Adrenal gland (tissue), 5 donors: ENCODE measurements around the gene MICU1.

ENCODE experiments used
- POLR2A ChIP-seq, 2 donors: fragments of 450-650 bp; IDR thresholded peaks; one replicate each; pipeline ENCODE4 v1.6.1; 2017; ENCODE audit warnings: antibody characterized with exemption in 2 of 2, mild to moderate bottlenecking in 2 of 2, moderate library complexity in 1 of 2
- TF ChIP-seq, protein P1 (sequence below), 6 experiments: fragments of 450-650 bp in 4 of 6; fragments of 200-600 bp in 2 of 6; sonication (generic) in 1 of 6; IDR thresholded peaks; 1 replicate in 5 of 6; 2 replicates in 1 of 6; pipeline versions ENCODE4 v1.5.1 to v1.8.0; 2016 to 2021; ENCODE audit warnings: antibody characterized with exemption in 6 of 6, mild to moderate bottlenecking in 2 of 6, moderate library complexity in 1 of 6
- donor health status: DM: no; HTN: no; CAD: no.

DNA sequence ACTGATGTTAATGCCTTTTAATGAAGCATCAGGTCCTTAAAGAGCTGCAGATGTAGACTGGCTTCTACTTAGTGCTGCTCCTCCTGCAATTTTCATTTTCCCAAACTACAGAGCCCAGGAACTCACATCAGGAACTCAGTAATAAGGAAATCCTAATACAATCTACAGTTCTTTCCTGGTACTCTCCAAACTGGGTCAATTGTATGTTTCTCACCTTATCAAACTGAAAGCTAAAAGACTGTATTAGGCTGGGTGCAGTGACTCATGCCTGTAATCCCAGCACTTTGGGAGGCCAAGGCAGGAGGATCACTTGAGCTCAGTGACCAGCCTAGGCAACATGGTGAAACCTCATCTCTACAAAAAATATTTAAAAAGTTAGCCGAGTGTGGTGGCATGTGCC lies 216.7 kb downstream of the MICU1 start:
- TF ChIP-seq, protein P1, sequence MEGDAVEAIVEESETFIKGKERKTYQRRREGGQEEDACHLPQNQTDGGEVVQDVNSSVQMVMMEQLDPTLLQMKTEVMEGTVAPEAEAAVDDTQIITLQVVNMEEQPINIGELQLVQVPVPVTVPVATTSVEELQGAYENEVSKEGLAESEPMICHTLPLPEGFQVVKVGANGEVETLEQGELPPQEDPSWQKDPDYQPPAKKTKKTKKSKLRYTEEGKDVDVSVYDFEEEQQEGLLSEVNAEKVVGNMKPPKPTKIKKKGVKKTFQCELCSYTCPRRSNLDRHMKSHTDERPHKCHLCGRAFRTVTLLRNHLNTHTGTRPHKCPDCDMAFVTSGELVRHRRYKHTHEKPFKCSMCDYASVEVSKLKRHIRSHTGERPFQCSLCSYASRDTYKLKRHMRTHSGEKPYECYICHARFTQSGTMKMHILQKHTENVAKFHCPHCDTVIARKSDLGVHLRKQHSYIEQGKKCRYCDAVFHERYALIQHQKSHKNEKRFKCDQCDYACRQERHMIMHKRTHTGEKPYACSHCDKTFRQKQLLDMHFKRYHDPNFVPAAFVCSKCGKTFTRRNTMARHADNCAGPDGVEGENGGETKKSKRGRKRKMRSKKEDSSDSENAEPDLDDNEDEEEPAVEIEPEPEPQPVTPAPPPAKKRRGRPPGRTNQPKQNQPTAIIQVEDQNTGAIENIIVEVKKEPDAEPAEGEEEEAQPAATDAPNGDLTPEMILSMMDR (IDR thresholded peaks at IDR 0.05), result no peak
- TF ChIP-seq POLR2A (IDR thresholded peaks at IDR 0.05), result no peak
